Measurements from ENCODE around the gene SLC30A1. TPM values are rescaled to one million over a fixed set of nuclear protein-coding genes. Genes with fewer than 3 reads are reported as not detected.

SLC30A1 gene
- total and polyA plus RNA-seq, 2 of the 13 experiments (the other 11 are each of a cell fraction or from before 2014, with no cell fraction given) = 5.9 to 24.4 TPM

DNA sequence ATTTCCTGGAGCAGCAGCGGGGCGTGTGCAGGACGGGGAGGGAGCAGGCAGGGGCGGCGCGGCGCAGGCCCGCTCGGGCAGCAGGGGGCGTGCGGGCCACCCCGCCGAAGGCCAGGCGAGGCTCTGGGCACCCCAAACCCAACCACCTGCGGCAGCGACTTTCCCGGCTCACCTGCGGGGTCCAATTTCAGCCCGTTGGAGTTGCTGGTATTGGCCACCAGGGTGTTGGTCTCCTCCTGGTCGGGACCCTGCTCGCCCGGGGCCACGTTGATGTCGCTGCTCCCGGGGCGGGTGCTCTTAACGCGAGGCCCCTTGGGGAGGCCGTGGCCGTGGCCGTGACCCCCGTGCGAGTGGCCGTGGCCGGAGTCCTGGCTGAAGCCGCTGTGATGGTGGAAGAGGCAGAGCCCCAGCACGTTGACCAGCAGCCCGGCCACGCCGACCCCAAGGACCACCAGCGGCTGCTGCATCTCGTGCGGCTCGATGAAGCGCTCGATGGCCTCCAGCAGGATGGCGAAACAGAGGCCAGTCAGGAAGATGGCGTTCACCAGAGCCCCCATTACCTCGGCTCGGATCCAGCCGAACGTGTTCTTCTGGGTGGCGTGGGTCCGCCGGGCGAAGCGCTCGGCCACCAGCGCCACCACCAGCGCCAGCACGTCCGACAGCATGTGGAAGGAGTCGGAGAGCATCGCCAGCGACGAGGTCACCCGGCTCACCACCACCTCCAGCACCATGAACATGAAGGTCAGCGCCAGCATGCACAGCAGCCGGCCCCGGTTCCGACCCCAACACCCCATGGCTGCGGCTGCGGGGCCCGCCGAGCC, 932 bp downstream of the SLC30A1 start (continued):
- TF ChIP-seq, protein P1, sequence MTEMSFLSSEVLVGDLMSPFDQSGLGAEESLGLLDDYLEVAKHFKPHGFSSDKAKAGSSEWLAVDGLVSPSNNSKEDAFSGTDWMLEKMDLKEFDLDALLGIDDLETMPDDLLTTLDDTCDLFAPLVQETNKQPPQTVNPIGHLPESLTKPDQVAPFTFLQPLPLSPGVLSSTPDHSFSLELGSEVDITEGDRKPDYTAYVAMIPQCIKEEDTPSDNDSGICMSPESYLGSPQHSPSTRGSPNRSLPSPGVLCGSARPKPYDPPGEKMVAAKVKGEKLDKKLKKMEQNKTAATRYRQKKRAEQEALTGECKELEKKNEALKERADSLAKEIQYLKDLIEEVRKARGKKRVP (CRISPR knock-in tag; IDR thresholded peaks at IDR 0.05) = 0 out of 4 replicates have a peak, but pooled peaks of 1 of the 2 experiments have one; percentile 51
- TF ChIP-seq NFIC (IDR thresholded peaks at IDR 0.05; ENCODE audit: low read length) = no peak
- 0 out of 2 replicates have a peak, but pooled peaks have one; percentile 22 for TF ChIP-seq BRCA1 (CRISPR knock-in tag; IDR thresholded peaks at IDR 0.05)
- TF ChIP-seq HOXA5 (CRISPR knock-in tag; IDR thresholded peaks at IDR 0.05) = no peak
- TF ChIP-seq MAZ (IDR thresholded peaks at IDR 0.05; ENCODE audit: borderline replicate concordance, low read depth, low read length) = no peak
- TF ChIP-seq MAZ (CRISPR knock-in tag; IDR thresholded peaks at IDR 0.05; ENCODE audit: low read depth) = peak; percentile 66
- peak; percentile 36; the same call in 1 of the 2 replicates for TF ChIP-seq POGZ (CRISPR knock-in tag; IDR thresholded peaks at IDR 0.05)
- TF ChIP-seq ZNF660 (CRISPR knock-in tag; IDR thresholded peaks at IDR 0.05; ENCODE audit: borderline replicate concordance, low read depth) = no peak
- TF ChIP-seq PHF20 (CRISPR knock-in tag; IDR thresholded peaks at IDR 0.05) = no peak
- TF ChIP-seq TGIF2 (CRISPR knock-in tag; IDR thresholded peaks at IDR 0.05) = peak; percentile 63; the same call in 1 of the 2 replicates
- no peak for TF ChIP-seq FIP1L1 (IDR thresholded peaks at IDR 0.05; ENCODE audit: borderline replicate concordance, insufficient read depth, low read depth, low read length)
- TF ChIP-seq RFX3 (CRISPR knock-in tag; IDR thresholded peaks at IDR 0.05) = no peak
- TF ChIP-seq EEA1 (CRISPR knock-in tag; IDR thresholded peaks at IDR 0.05; ENCODE audit: borderline replicate concordance) = peak; percentile 52; the same call in 1 of the 2 replicates
- no peak for TF ChIP-seq ZBTB21 (CRISPR knock-in tag; IDR thresholded peaks at IDR 0.05)
- TF ChIP-seq ZBTB25 (CRISPR knock-in tag; IDR thresholded peaks at IDR 0.05) = no peak
- no peak for TF ChIP-seq ZKSCAN5 (CRISPR knock-in tag; IDR thresholded peaks at IDR 0.05)
- no peak for TF ChIP-seq PAWR (CRISPR knock-in tag; IDR thresholded peaks at IDR 0.05; ENCODE audit: borderline replicate concordance)
- no peak for TF ChIP-seq ZNF766 (CRISPR knock-in tag; IDR thresholded peaks at IDR 0.05; ENCODE audit: borderline replicate concordance)
- no peak for TF ChIP-seq ZFP36L2 (CRISPR knock-in tag; IDR thresholded peaks at IDR 0.05)
- no peak for TF ChIP-seq ZNF557 (CRISPR knock-in tag; IDR thresholded peaks at IDR 0.05)
- peak; percentile 13; the same call in 1 of the 2 replicates for TF ChIP-seq HMG20A (CRISPR knock-in tag; IDR thresholded peaks at IDR 0.05; ENCODE audit: borderline replicate concordance)
- TF ChIP-seq ZNF878 (CRISPR knock-in tag; IDR thresholded peaks at IDR 0.05) = no peak
- peak; percentile 55 for TF ChIP-seq ASH2L (IDR thresholded peaks at IDR 0.05; ENCODE audit: insufficient read length, low read depth, low read length)
- TF ChIP-seq, protein P2, sequence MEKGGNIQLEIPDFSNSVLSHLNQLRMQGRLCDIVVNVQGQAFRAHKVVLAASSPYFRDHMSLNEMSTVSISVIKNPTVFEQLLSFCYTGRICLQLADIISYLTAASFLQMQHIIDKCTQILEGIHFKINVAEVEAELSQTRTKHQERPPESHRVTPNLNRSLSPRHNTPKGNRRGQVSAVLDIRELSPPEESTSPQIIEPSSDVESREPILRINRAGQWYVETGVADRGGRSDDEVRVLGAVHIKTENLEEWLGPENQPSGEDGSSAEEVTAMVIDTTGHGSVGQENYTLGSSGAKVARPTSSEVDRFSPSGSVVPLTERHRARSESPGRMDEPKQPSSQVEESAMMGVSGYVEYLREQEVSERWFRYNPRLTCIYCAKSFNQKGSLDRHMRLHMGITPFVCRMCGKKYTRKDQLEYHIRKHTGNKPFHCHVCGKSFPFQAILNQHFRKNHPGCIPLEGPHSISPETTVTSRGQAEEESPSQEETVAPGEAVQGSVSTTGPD (CRISPR knock-in tag; IDR thresholded peaks at IDR 0.05) = no peak
- TF ChIP-seq ZNF879 (CRISPR knock-in tag; IDR thresholded peaks at IDR 0.05) = 0 out of 2 replicates have a peak, but pooled peaks have one; percentile 27

Measured in HepG2 (cell line).